A549 treated with AZD2906 at 1 μM for 4 hours (cell line): Measurements from ENCODE around the gene POC5. TPM values are rescaled to one million over a fixed set of nuclear protein-coding genes. Genes with fewer than 3 reads are reported as not detected.

Source experiments
- total RNA-seq: library from RNA; stranded (reverse); fragments of 200-300 nt; extraction: Qiagen RNA extraction; gene quantifications from 5 replicates; pipeline ENCODE4 v1.2.3, GENCODE V29; 2022

POC5 gene, protein sequence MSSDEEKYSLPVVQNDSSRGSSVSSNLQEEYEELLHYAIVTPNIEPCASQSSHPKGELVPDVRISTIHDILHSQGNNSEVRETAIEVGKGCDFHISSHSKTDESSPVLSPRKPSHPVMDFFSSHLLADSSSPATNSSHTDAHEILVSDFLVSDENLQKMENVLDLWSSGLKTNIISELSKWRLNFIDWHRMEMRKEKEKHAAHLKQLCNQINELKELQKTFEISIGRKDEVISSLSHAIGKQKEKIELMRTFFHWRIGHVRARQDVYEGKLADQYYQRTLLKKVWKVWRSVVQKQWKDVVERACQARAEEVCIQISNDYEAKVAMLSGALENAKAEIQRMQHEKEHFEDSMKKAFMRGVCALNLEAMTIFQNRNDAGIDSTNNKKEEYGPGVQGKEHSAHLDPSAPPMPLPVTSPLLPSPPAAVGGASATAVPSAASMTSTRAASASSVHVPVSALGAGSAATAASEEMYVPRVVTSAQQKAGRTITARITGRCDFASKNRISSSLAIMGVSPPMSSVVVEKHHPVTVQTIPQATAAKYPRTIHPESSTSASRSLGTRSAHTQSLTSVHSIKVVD
- 8.4 to 12.6 TPM (median 10.0 TPM) in 5 replicates for total RNA-seq

DNA sequence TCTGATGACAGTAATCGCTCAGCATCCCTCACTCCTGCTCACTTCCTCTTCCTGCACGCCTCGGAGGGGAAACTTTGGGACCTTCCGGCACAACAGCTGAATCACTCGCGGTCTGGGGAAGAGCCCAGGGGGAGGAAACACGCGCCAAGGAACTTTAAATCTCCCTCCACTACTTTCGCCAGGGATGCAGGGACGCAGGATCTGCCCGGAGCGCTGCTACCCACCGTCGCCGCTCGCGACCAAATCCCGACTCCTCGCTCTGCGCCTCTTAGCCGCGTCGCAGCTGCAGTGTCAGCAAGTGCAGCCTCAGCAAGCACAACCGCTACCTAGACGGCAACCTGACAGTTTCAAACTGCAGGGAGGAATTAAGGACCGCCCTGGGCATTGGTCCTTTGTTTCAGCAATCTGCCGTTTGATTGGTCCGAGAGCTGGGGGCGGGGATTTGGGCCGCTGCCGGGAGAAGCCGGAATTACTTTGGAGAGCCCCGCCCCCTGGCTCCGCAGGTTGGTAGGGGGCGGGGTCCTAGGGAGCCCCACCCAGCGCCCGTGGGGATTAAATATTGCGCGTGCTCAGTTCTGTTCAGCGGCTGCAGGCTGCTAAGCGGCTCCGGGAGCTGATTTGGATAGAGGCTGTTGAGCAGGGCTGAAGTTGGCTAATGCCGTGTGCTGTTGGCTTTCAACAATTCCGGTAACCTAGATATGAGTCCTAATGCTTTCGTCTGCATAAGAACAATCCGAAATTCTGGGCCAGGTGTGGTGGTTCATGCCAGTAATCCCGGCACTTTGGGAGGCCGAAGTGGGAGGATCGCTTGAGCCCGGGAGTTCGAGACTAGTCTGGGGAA lies at the start of gene POC5:
TSS of gene POC5 (minus strand) at position 356 of the 841 bp plus-strand sequence. CDS start 4,500 bp downstream, outside the sequence.

Other genes starting within 250 kb of the POC5 start
- gene CERT1, start 205.8 kb downstream of the POC5 start, total RNA-seq = 18.6 to 25.4 TPM (median 20.9 TPM) in 5 replicates
- 7.8 to 12.4 TPM (median 10.0 TPM) in 5 replicates for gene POLK, start 205.5 kb downstream of the POC5 start, total RNA-seq
- gene ANKDD1B, start 106.0 kb downstream of the POC5 start, total RNA-seq = 0.03 to 0.09 TPM in 2 of 5 replicates, not detected in the others